Measurements from ENCODE around the gene ZNF146.

GRCh38 chr19:36203293-36203692 is 11.6 kb upstream of the ZNF146 start:
- TF ChIP-seq POLR2A (IDR thresholded peaks at IDR 0.05) (no peak), CTCF (IDR thresholded peaks at IDR 0.05) (no peak), POLR2AphosphoS5 (IDR thresholded peaks at IDR 0.05) (no peak)

Data from upper lobe of left lung (tissue), 4 donors.